Hematopoietic multipotent progenitor cell treated with erythropoietin and hydrocortisone succinate and interleukin-3 and kit ligand, for 4 days (in vitro differentiated cells): Measurements from ENCODE around the gene TIPRL.
"Not testable (repeated sequence)": the region's sequence is repeated elsewhere in the genome, so short reads cannot be mapped to it uniquely, and the experiment has no call there.

Experiments
- DNase-seq: peaks from one replicate; pipeline ENCODE4 v3.0.0-alpha.2; 2015

TIPRL gene

GRCh38 chr1:168159979-168160378, 18.8 kb upstream of the TIPRL start:
- DNase-seq, result no peak

GRCh38 chr1:168161459-168161858, 17.3 kb upstream of the TIPRL start:
- DNase-seq, result peak; percentile 88

GRCh38 chr1:168163670-168164069, 15.1 kb upstream of the TIPRL start:
- DNase-seq, result peak; percentile 23

- no peak for DNase-seq
These were observed 14.0 kb upstream of the TIPRL start for GRCh38 chr1:168164771-168165170.

- DNase-seq, result no peak
These were observed 11.0 kb upstream of the TIPRL start for GRCh38 chr1:168167806-168168205.

GRCh38 chr1:168170564-168171508, 7.9 kb upstream of the TIPRL start:
- no peak for DNase-seq

- DNase-seq, result no peak
These were observed 6.4 kb upstream of the TIPRL start for GRCh38 chr1:168172250-168172915.

GRCh38 chr1:168178227-168178637, 530 bp upstream of the TIPRL start:
- DNase-seq, result no peak

GRCh38 chr1:168179438-168180147, 831 bp downstream of the TIPRL start:
- peak; percentile 31 for DNase-seq

GRCh38 chr1:168180148-168180524, 1.4 kb downstream of the TIPRL start:
- peak; percentile 39 for DNase-seq

- not testable (repeated sequence) for DNase-seq
These were observed 2.4 kb downstream of the TIPRL start for GRCh38 chr1:168181063-168181720.

- no peak for DNase-seq
These were observed 8.4 kb downstream of the TIPRL start for GRCh38 chr1:168187177-168187576.

GRCh38 chr1:168190403-168190802, 11.6 kb downstream of the TIPRL start:
- no peak for DNase-seq

GRCh38 chr1:168195199-168196135, 16.7 kb downstream of the TIPRL start:
- peak; percentile 39 for DNase-seq

- no peak for DNase-seq
These were observed 20.3 kb downstream of the TIPRL start for GRCh38 chr1:168199056-168199455.

GRCh38 chr1:168202941-168203654, 24.3 kb downstream of the TIPRL start:
- DNase-seq, result no peak

GRCh38 chr1:168206111-168206510, 27.3 kb downstream of the TIPRL start:
- no peak for DNase-seq

GRCh38 chr1:168207673-168208072, 28.9 kb downstream of the TIPRL start:
- not testable (repeated sequence) for DNase-seq

- no peak for DNase-seq
These were observed 31.6 kb downstream of the TIPRL start for GRCh38 chr1:168210312-168210711.

- no peak for DNase-seq
These were observed 34.6 kb downstream of the TIPRL start for GRCh38 chr1:168213349-168213748.

GRCh38 chr1:168216171-168216570, 37.4 kb downstream of the TIPRL start:
- no peak for DNase-seq
